ENCODE measurements around the gene CHURC1.
"Not testable (repeated sequence)": the region's sequence is repeated elsewhere in the genome, so short reads cannot be mapped to it uniquely, and the experiment has no call there.

Gene CHURC1

DNA sequence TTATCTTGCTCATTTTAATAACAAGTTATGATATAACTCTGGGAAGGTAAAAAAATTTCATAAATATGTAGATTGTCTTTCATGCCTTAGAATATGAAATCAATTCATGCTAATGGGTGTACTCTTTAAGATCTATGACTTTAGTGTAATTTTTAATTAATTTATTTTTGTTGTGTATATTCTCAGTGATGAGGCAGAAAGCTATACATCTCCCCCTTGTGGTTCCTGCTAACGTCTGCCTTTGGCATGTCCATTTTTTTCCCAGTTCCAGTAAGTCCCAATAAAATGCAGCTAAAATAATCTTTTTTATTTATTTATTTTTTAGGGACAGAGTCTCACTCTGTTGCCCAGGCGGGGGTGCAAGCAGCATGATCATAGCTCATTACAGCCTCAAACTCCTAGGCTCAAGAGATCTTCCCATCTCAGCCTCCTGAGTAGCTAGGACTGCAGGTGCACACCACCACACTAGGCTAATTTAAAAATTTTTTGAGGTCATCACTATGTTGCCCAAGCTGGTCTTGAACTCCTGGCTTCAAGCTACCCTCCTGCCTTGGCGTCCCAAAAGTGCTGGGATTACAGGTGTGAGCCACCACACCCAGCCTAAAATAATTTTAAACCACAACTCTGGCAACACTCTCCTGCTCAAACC, 3.3 kb upstream of the CHURC1 start:
- no peak for DNase-seq (ENCODE audit: low read depth, low spot score)

- DNase-seq (ENCODE audit: low read depth, low spot score), result no peak
Observed at GRCh38 chr14:64912261-64912660, 2.0 kb upstream of the CHURC1 start.

GRCh38 chr14:64913477-64913876, 778 bp upstream of the CHURC1 start:
- DNase-seq (ENCODE audit: low read depth, low spot score), result not testable (repeated sequence)

GRCh38 chr14:64915029-64915424, 772 bp downstream of the CHURC1 start:
- no peak for DNase-seq (ENCODE audit: low read depth, low spot score)

GRCh38 chr14:64915797-64916196, 1.5 kb downstream of the CHURC1 start:
- DNase-seq (ENCODE audit: low read depth, low spot score), result no peak

- DNase-seq (ENCODE audit: low read depth, low spot score), result no peak
Observed at GRCh38 chr14:64918216-64918615, 4.0 kb downstream of the CHURC1 start.

DNA sequence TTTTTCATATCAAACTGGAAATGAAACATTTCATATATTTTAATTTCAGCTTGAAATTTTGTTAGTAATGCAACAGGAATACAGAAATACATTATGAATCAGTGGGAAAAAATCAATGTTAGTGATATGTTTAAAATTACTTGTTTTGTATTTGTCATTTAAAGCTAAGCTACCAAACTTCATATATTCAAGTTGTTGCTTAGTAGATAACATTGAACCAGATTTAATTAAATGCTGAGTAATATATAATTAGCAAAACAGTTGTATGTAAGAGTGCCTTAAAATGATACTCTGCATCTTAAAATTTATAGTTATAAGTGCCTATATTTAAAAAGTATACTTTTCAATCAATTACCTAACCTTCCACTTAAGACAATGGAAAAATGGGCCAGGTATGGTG, 5.0 kb downstream of the CHURC1 start:
- no peak for DNase-seq (ENCODE audit: low read depth, low spot score)

- DNase-seq (ENCODE audit: low read depth, low spot score), result no peak
Observed at GRCh38 chr14:64919618-64920017, 5.4 kb downstream of the CHURC1 start.

- no peak for DNase-seq (ENCODE audit: low read depth, low spot score)
Observed at GRCh38 chr14:64920465-64920864, 6.2 kb downstream of the CHURC1 start.

GRCh38 chr14:64923015-64923414, 8.8 kb downstream of the CHURC1 start:
- no peak for DNase-seq (ENCODE audit: low read depth, low spot score)

DNA sequence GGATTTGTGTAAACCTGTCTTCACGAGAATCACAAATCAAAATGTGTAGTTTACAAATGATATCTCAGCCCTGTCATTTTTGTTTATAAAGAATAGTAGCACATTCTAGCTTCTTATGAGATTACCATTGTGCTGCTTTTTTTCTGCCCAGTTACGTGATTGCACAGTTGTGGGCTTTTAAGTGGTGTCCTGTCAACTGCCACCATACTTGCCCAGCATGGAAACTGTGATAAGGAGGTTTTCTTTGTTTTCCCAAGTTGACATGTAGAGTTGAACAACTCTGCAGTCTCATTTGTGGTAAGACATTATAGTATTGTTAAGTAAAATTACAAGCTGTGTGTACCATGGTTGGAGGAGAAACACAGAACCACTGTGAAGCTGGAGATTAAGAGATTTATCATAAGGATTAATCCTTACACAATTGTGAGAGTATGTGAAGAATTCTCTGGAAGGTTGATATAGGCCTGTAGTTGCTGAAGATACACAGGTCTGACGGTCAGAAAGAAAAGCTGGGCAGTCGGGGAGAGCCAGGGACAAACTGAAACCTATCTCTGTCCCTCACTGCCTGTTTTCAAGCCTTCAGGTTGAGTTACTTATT, 12.2 kb downstream of the CHURC1 start:
- no peak for DNase-seq (ENCODE audit: low read depth, low spot score)

DNA sequence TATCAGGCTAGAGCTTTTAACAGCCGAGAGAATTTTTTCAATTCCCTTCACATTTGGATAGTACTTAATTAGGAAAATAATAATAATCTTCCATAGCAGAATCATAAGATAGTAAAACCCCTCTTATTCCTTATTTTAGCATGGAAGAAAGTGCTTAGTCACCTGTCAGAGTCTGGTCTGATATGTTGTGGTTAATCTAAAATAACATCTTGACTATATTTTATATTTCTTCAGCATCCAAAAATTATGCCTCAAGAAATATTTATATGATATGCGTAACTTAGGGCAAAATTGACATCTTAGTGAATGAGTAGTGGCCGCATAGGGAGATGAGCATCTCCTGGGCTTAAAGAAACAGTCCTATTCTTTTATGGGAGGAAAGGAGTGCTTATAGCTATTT, 12.8 kb downstream of the CHURC1 start:
- DNase-seq (ENCODE audit: low read depth, low spot score), result no peak

- no peak for DNase-seq (ENCODE audit: low read depth, low spot score)
Observed at GRCh38 chr14:64928239-64929013, 14.2 kb downstream of the CHURC1 start.

DNA sequence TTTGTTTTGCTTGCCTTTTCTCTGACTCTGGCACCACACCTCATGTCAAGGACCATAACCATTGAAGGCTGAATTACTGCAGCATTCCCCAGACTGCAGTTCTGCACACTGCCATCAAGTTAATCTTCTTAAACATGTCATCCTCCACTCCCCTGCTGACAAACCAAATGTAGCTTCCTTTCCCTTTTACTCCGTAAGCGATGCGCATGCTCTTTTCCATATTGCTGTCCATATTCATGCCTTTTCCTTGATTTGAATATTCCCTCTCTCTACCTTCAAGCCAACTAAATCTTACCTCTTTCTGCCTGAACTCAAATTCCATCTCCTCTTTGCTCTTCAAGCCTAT, 14.7 kb downstream of the CHURC1 start:
- no peak for DNase-seq (ENCODE audit: low read depth, low spot score)

DNA sequence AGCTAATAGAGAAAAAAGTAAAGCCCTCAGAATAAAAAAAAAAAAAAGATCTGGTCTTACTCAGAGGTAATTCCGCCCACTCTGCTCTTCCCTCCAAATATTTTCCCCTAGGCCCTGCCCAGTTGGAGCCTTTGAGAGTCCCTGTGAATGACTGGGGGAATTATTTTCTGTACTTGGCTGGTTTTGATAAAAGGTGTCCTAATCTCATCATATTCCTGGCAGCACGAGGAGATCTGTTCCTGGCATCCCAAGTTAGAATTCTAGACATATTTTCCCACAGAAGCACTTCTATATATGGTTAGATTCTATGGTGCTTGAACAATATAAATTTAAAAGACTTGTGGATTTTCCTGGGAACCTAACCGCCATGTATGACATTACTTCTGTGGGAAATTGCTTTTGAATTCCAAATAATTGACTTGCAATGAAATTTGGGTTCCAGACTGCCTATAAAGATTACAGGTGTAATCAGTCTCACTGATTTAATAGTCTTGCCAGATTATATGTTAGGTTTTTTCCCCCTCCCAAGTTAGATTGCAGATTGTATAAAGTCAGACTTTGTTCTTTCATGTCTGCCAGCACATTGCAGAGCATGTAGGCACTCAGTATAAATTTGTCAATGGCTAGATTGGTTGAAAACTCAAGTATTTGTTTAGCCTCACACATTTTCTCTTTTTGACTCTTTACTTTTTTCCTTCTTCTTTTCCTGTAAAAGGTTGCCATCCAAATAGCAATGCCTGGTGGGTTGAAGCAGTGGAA, 16.0 kb downstream of the CHURC1 start:
- no peak for DNase-seq (ENCODE audit: low read depth, low spot score)

DNA sequence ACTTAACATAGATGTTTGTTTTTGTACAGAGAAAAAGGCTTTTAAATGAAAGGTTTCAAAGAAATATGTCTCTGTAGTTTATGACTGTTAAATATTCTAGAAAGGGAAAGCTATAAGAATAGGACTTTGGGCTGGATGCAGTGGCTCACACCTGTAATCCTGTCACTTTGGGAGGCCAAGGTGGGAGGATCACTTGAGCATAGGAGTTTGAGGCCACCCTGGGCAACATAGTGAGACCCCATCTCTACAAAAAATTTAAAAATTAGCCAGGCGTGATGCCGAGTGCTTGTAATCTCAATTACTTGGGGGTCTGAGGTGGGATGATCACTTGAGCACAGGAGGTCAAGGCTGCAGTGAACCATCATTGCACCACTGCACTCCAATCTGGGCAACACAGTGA, 16.9 kb downstream of the CHURC1 start:
- DNase-seq (ENCODE audit: low read depth, low spot score), result no peak

- DNase-seq (ENCODE audit: low read depth, low spot score), result no peak
Observed at GRCh38 chr14:64932231-64932630, 18.0 kb downstream of the CHURC1 start.

- DNase-seq (ENCODE audit: low read depth, low spot score), result no peak
Observed at GRCh38 chr14:64934338-64934929, 20.2 kb downstream of the CHURC1 start.

GRCh38 chr14:64935508-64935907, 21.3 kb downstream of the CHURC1 start:
- DNase-seq (ENCODE audit: low read depth, low spot score), result no peak

DNA sequence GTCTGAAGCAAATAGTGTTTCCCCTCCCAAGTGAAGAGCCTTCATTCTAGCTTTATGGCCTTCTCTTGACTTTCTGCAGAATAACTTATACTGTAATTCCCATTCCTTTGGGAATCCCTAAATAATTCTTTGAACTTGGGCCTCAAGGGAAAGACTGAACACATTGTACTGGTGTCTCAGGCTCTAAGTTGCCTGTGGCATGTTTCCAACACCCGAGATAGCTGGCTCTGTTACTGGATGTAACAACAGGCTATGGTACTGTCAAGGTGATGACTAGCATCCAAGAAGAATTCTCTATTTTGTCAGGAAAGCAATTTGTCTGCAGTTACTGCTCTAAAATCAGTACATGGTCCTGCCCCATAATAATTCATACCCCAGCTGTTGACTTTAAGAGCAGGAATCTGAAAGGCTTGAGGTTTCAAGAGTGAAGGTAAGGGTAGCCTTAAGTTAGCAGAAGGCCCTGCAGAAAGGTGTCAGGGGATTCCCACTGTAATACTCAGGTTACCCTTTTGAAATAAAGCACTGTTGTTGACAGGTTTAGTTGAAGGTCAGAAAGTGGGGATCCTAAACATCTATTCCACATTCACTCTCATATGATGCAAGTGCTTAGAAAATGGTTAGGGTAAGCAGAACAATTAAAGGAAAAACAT, 23.0 kb downstream of the CHURC1 start:
- no peak for DNase-seq (ENCODE audit: low read depth, low spot score)

DNA sequence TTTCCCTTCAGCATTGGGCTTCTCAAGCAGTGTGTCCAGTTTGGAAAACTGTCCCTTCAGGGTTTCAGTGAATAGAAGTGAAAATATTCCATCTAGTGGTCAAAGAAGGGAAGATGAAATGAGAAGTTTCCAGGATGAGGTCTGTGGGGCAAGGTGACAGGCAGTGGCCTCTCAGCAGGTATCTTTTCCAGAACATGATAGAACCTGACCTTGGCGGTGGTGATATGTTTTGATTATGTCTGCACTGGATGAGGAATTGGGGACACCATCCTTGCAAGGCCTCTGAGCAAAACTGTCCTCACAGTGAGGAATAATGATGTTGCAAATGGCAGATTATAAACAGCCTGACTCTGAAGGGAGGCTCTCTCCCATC, 23.6 kb downstream of the CHURC1 start:
- no peak for DNase-seq (ENCODE audit: low read depth, low spot score)

Measured in activated naive CD8-positive, alpha-beta T cell treated with anti-CD3 and anti-CD28 coated beads, Interleukin-2, amount 50 U/mL, for 16 hours (primary cell).